HCT116 (cell line): Measurements from ENCODE around the gene CDH4. TPM values are rescaled to one million over a fixed set of nuclear protein-coding genes. Genes with fewer than 3 reads are reported as not detected.

Source experiments
- ATAC-seq: fragments of 200-7000 bp; cut with Tn5 transposase; 2 replicates; pipeline ENCODE4 v1.9.1; 2020; ENCODE audit warnings: mild to moderate bottlenecking, moderate library complexity
- BruUV-seq: library from RNA; stranded (reverse); fragments of 400-500 nt; replicated peaks from 2 replicates; lab custom pipeline; 2021; lab: Mats Ljungman, UMichigan
- CTCF ChIA-PET: fragments of 300-600 bp; sonication (Branson Sonifier 250); formaldehyde crosslinking; loops from one replicate; lab custom pipeline; 2021; ENCODE audit warnings: antibody characterized with exemption; lab: Charles Lee
- POLR2A ChIA-PET: fragments of 300-600, 350-600 bp; sonication (Branson Sonifier 250); formaldehyde crosslinking; loops from one replicate; lab custom pipeline; 2021; ENCODE audit warnings: antibody characterized with exemption; lab: Charles Lee
- RAD21 ChIA-PET, 2 experiments: fragments of 300-600 bp; sonication (Branson Sonifier 250); formaldehyde crosslinking; loops; one replicate each; lab custom pipeline; 2023; ENCODE audit warnings: low total read pairs in 2 of 2; ENCODE audit not compliant: uncharacterized antibody in 2 of 2, unreplicated experiment in 2 of 2, low non-redundant PET in 1 of 2; lab: Charles Lee
- DNase-seq: peaks from one replicate; pipeline ENCODE4 v3.0.0-alpha.2; 2010; ENCODE audit warnings: low read depth, low spot score
- H2AFZ ChIP-seq: fragments of 200-600 bp; shearing (Covaris generic), sonication (generic); 2 replicates; pipeline ENCODE4 v1.6.1; 2017; ENCODE audit warnings: low read depth, mixed run types, mixed read lengths, antibody characterized with exemption, low read length; ENCODE audit not compliant: poor library complexity, severe bottlenecking
- H3K27ac ChIP-seq: 2 replicates; pipeline ENCODE4 v1.5.1; 2012; ENCODE audit warnings: low read depth, low read length
- H3K27me3 ChIP-seq: fragments of 200-600 bp; sonication (generic); 2 replicates; pipeline ENCODE4 v1.6.1; 2016; ENCODE audit warnings: mixed run types, low read length, mixed read lengths; ENCODE audit not compliant: insufficient read depth
- H3K36me3 ChIP-seq, 2 experiments: fragments of 200-500 bp in 1 of 2; fragments of 200-600 bp in 1 of 2; sonication (Bioruptor generic) in 1 of 2; sonication (generic) in 1 of 2; 2 replicates each; pipeline versions ENCODE4 v1.5.1 to v1.6.1; 2014 to 2016; ENCODE audit warnings: low read length in 2 of 2, inconsistent platforms in 1 of 2, mixed read lengths in 1 of 2, mixed run types in 1 of 2; ENCODE audit not compliant: insufficient read depth in 2 of 2, control insufficient read depth in 1 of 2
- H3K4me1 ChIP-seq, 2 experiments: fragments of 200-600 bp in 1 of 2; sonication (generic) in 1 of 2; 2 replicates each; pipeline versions ENCODE4 v1.5.1 to v1.6.1; 2012 to 2017; ENCODE audit warnings: low read length in 2 of 2, inconsistent platforms in 1 of 2, mild to moderate bottlenecking in 1 of 2, mixed read lengths in 1 of 2, mixed run types in 1 of 2, moderate library complexity in 1 of 2; ENCODE audit not compliant: insufficient read depth in 2 of 2, control insufficient read depth in 1 of 2
- H3K4me2 ChIP-seq: fragments of 200-600 bp; sonication (generic); 2 replicates; pipeline ENCODE4 v1.6.1; 2017; ENCODE audit warnings: mixed run types, low read length, mixed read lengths
- H3K4me3 ChIP-seq, 2 experiments: fragments of 200-600 bp in 1 of 2; sonication (generic) in 1 of 2; replicated peaks in 1 of 2; 2 replicates each; pipeline ENCODE4 v1.5.1; 2011 to 2016; ENCODE audit warnings: low read length in 2 of 2, control low read depth in 1 of 2, low read depth in 1 of 2, mild to moderate bottlenecking in 1 of 2, mixed read lengths in 1 of 2, mixed run types in 1 of 2
- H3K79me2 ChIP-seq: fragments of 200-600 bp; sonication (generic); 2 replicates; pipeline ENCODE4 v1.6.1; 2017; ENCODE audit warnings: mild to moderate bottlenecking, mixed run types, low read length, moderate library complexity, mixed read lengths; ENCODE audit not compliant: insufficient read depth
- H3K9ac ChIP-seq: fragments of 200-600 bp; sonication (generic); 2 replicates; pipeline ENCODE4 v1.6.1; 2016; ENCODE audit warnings: low read length, mixed read lengths
- H3K9me2 ChIP-seq: fragments of 200-600 bp; sonication (generic), shearing (Covaris generic); 2 replicates; pipeline ENCODE4 v1.6.1; 2017; ENCODE audit warnings: mixed run types, mild to moderate bottlenecking, moderate library complexity; ENCODE audit not compliant: insufficient read depth
- H3K9me3 ChIP-seq, 2 experiments: fragments of 200-500 bp in 1 of 2; fragments of 200-600 bp in 1 of 2; sonication (Bioruptor generic) in 1 of 2; sonication (generic) in 1 of 2; 2 replicates each; pipeline ENCODE4 v1.6.1; 2014 to 2017; ENCODE audit warnings: low read length in 2 of 2, mixed read lengths in 2 of 2, inconsistent platforms in 1 of 2, low read depth in 1 of 2, mild to moderate bottlenecking in 1 of 2, mixed run types in 1 of 2, moderate library complexity in 1 of 2; ENCODE audit not compliant: control insufficient read depth in 1 of 2, insufficient read depth in 1 of 2
- H4K20me1 ChIP-seq: fragments of 200-600 bp; sonication (generic), shearing (Covaris generic); 2 replicates; pipeline ENCODE4 v1.6.1; 2017; ENCODE audit warnings: mixed run types, mild to moderate bottlenecking, moderate library complexity; ENCODE audit not compliant: insufficient read depth
- CEBPB ChIP-seq: IDR thresholded peaks from 2 replicates; pipeline ENCODE4 v1.6.1; 2012; ENCODE audit warnings: low read depth
- ELF1 ChIP-seq: IDR thresholded peaks from 2 replicates; pipeline ENCODE4 v1.6.1; 2012; ENCODE audit warnings: low read depth, borderline replicate concordance
- EZH2phosphoT487 ChIP-seq: fragments of 200-600 bp; IDR thresholded peaks from 2 replicates; pipeline ENCODE4 v1.6.1; 2018; ENCODE audit warnings: antibody characterized with exemption, borderline replicate concordance
- JUND ChIP-seq: IDR thresholded peaks from 2 replicates; pipeline ENCODE4 v1.6.1; 2012
- POLR2A ChIP-seq: IDR thresholded peaks from 2 replicates; pipeline ENCODE4 v1.7.0; 2011; ENCODE audit warnings: borderline replicate concordance; ENCODE audit not compliant: insufficient read depth, insufficient read length; ENCODE audit errors: extremely low read depth
- SIN3A ChIP-seq: IDR thresholded peaks from 2 replicates; pipeline ENCODE4 v1.6.1; 2012; ENCODE audit warnings: low read depth
- YY1 ChIP-seq: IDR thresholded peaks from 2 replicates; pipeline ENCODE4 v1.6.1; 2011; ENCODE audit warnings: low read length, low read depth, moderate library complexity, mild to moderate bottlenecking; ENCODE audit not compliant: insufficient replicate concordance; ENCODE audit errors: extremely low read depth
- intact Hi-C: fragments of 100-400 bp; cut with micrococcal nuclease; formaldehyde crosslinking; loops from 2 replicates; pipeline ENCODE4 v1.10.0; 2022
- total RNA-seq: library from RNA; stranded (reverse); gene quantifications from one replicate; pipeline ENCODE4 v1.2.1, GENCODE V29; 2021; ENCODE audit not compliant: unreplicated experiment
- TF ChIP-seq, protein P1 (sequence below), 3 experiments: fragments of 200-600 bp in 1 of 3; sonication (generic) in 1 of 3; IDR thresholded peaks in 2 of 3; conservative IDR thresholded peaks in 1 of 3; 2 replicates each; pipeline ENCODE4 v1.5.1; 2012 to 2017; ENCODE audit warnings: low read depth in 2 of 3, low read length in 2 of 3, antibody characterized with exemption in 1 of 3, borderline replicate concordance in 1 of 3, control low read depth in 1 of 3, mild to moderate bottlenecking in 1 of 3, mixed read lengths in 1 of 3, mixed run types in 1 of 3, moderate library complexity in 1 of 3; ENCODE audit not compliant: insufficient read depth in 1 of 3
- TF ChIP-seq, protein P2 (sequence below): IDR thresholded peaks from 2 replicates; pipeline ENCODE4 v1.6.1; 2012
- TF ChIP-seq, protein P3 (sequence below): IDR thresholded peaks from 2 replicates; pipeline ENCODE4 v1.6.1; 2012; ENCODE audit warnings: low read depth

Gene CDH4
- total RNA-seq, 1 experiment from 2014 or later, result not detected

DNA sequence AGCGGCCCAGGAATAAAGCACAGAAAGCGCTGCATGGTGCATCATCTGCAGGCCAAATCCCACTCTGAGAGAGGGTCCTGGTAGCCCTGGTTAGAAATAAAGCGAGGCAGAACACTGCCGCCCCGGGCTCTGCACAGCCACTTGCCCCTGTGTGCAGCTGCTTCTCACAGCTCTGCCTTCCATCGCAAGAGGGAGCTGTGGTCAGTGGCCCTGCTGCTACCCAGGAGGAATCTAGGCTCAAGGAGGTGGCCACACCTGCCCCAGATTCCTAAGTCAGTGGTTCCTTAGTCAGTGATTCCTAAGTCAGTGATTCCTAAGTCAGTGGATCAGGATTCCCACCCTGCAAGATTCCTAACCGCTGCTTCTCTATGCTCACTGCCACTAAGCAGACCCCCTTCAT is 8.8 kb downstream of the CDH4 start:
- Histone ChIP-seq H3K9me2 (no peaks in the 10 kb centered on the region), H3K4me3 (no peak overlapping the region), H3K27ac (no peak overlapping the region), H2AFZ (no peak overlapping the region), H4K20me1 (no peaks in the 10 kb centered on the region), H3K9ac (no peak overlapping the region), H3K4me2 (no peak overlapping the region), H3K36me3 (no peaks in the 10 kb centered on the region), H3K4me1 (no peaks in the 10 kb centered on the region), H3K27me3 (no peaks in the 10 kb centered on the region), H3K79me2 (no peaks in the 10 kb centered on the region), H3K9me3 (peaks cover 3 to 7% of the 10 kb centered on the region in 2 experiments; a peak in 2 of 4 replicates)
- TF ChIP-seq, protein P1, sequence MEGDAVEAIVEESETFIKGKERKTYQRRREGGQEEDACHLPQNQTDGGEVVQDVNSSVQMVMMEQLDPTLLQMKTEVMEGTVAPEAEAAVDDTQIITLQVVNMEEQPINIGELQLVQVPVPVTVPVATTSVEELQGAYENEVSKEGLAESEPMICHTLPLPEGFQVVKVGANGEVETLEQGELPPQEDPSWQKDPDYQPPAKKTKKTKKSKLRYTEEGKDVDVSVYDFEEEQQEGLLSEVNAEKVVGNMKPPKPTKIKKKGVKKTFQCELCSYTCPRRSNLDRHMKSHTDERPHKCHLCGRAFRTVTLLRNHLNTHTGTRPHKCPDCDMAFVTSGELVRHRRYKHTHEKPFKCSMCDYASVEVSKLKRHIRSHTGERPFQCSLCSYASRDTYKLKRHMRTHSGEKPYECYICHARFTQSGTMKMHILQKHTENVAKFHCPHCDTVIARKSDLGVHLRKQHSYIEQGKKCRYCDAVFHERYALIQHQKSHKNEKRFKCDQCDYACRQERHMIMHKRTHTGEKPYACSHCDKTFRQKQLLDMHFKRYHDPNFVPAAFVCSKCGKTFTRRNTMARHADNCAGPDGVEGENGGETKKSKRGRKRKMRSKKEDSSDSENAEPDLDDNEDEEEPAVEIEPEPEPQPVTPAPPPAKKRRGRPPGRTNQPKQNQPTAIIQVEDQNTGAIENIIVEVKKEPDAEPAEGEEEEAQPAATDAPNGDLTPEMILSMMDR (IDR thresholded peaks at IDR 0.05 in 2 of 3, conservative IDR thresholded peaks at IDR 0.05 in 1 of 3; ENCODE audit: borderline replicate concordance in 1 of 3, insufficient read depth in 1 of 3, low read depth in 2 of 3, low read length in 2 of 3), result no peak
- TF ChIP-seq, protein P2, sequence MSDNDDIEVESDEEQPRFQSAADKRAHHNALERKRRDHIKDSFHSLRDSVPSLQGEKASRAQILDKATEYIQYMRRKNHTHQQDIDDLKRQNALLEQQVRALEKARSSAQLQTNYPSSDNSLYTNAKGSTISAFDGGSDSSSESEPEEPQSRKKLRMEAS, result no peak
- TF ChIP-seq ELF1 (no peak), SIN3A (no peak), POLR2A (no peak), EZH2phosphoT487 (no peak), JUND (no peak), CEBPB (no peak), YY1 (no peak)
- TF ChIP-seq, protein P3, sequence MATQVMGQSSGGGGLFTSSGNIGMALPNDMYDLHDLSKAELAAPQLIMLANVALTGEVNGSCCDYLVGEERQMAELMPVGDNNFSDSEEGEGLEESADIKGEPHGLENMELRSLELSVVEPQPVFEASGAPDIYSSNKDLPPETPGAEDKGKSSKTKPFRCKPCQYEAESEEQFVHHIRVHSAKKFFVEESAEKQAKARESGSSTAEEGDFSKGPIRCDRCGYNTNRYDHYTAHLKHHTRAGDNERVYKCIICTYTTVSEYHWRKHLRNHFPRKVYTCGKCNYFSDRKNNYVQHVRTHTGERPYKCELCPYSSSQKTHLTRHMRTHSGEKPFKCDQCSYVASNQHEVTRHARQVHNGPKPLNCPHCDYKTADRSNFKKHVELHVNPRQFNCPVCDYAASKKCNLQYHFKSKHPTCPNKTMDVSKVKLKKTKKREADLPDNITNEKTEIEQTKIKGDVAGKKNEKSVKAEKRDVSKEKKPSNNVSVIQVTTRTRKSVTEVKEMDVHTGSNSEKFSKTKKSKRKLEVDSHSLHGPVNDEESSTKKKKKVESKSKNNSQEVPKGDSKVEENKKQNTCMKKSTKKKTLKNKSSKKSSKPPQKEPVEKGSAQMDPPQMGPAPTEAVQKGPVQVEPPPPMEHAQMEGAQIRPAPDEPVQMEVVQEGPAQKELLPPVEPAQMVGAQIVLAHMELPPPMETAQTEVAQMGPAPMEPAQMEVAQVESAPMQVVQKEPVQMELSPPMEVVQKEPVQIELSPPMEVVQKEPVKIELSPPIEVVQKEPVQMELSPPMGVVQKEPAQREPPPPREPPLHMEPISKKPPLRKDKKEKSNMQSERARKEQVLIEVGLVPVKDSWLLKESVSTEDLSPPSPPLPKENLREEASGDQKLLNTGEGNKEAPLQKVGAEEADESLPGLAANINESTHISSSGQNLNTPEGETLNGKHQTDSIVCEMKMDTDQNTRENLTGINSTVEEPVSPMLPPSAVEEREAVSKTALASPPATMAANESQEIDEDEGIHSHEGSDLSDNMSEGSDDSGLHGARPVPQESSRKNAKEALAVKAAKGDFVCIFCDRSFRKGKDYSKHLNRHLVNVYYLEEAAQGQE, result no peak
- CTCF ChIA-PET, result no interaction called here
- ATAC-seq (no peak), DNase-seq (no peak)
- BruUV-seq, result no TSS peak
- intact Hi-C loops, result no loop called here
- RAD21 ChIA-PET, result no interaction called here
- POLR2A ChIA-PET, result no interaction called here
